Ovary (tissue), 9 donors: ENCODE results near the gene MAP1B. TPM values are rescaled to one million over a fixed set of nuclear protein-coding genes. Genes with fewer than 3 reads are reported as not detected.

Experiments
- DNase-seq, 5 donors: peaks; one replicate each; pipeline ENCODE4 v3.0.0-alpha.2; 2019 to 2020
- H3K27ac ChIP-seq, 2 donors: fragments of 200-600 bp; one replicate each; pipeline versions ENCODE4 v1.5.1 to v1.8.0; 2019 to 2022
- H3K27me3 ChIP-seq: fragments of 200-600 bp; one replicate; pipeline ENCODE4 v1.8.0; 2022
- H3K36me3 ChIP-seq: fragments of 200-600 bp; sonication (generic); one replicate; pipeline ENCODE4 v1.5.1; 2019
- H3K4me1 ChIP-seq: one replicate; pipeline ENCODE4 v1.8.1; 2013; ENCODE audit warnings: mild to moderate bottlenecking, moderate library complexity; ENCODE audit not compliant: insufficient read depth
- H3K4me3 ChIP-seq: fragments of 200-600 bp; sonication (generic); one replicate; pipeline ENCODE4 v1.5.1; 2017
- H3K9me3 ChIP-seq, 2 donors: fragments of 200-600 bp in 1 of 2; sonication (generic) in 1 of 2; one replicate each; pipeline versions ENCODE4 v1.5.1 to v1.8.1; 2013 to 2019; ENCODE audit warnings: mild to moderate bottlenecking in 1 of 2, moderate library complexity in 1 of 2
- EP300 ChIP-seq: sonication (generic); formaldehyde crosslinking; IDR thresholded peaks from one replicate; pipeline ENCODE4 v1.6.1; 2017; ENCODE audit warnings: antibody characterized with exemption
- POLR2A ChIP-seq: fragments of 450-650 bp; IDR thresholded peaks from one replicate; pipeline ENCODE4 v1.6.1; 2017; ENCODE audit warnings: antibody characterized with exemption, mild to moderate bottlenecking, moderate library complexity
- WGBS, 3 donors: extraction: QIAGEN DNeasy Blood & Tissue Kit in 1 of 3; methylation state at CpG; one replicate each; pipeline versions ENCODE4 v1.1.5 to v1.1.7; 2013 to 2017; 5-methylcytosine and 5-hydroxymethylcytosine counted together
- intact Hi-C, 4 donors: fragments of 100-400 bp; cut with DNase I; formaldehyde crosslinking; loops; one replicate each; pipeline versions ENCODE4 v1.11.0 to v1.15.1; 2022 to 2023
- polyA plus RNA-seq, 2 donors: library from polyadenylated mRNA; stranded (reverse); fragments of 200-250 nt in 1 of 2; fragments of 350-450 nt in 1 of 2; fragmentation: Illumina TruSeq in 1 of 2; extraction: RNeasy Lipid Tissue Mini Kit (QIAGEN cat#74804) in 1 of 2; gene quantifications; one replicate each; pipeline ENCODE4 v1.2.3, GENCODE V29; 2013 to 2014
- total RNA-seq, 7 donors: library from RNA; depleted of rRNA in 2 of 7; stranded (reverse); fragments of >200 nt in 2 of 7; fragmentation: NEBNext Ultra II Directional in 3 of 7; extraction: Animal tissue kit (Norgen Biotek cat#: 25700) in 3 of 7; gene quantifications; one replicate each; pipeline versions ENCODE4 v1.1.0 to v1.2.4, GENCODE V29; 2016 to 2023
- TF ChIP-seq, protein P1 (sequence below), 3 donors: fragments of 450-650 bp in 2 of 3; fragments of 200-600 bp in 1 of 3; IDR thresholded peaks; one replicate each; pipeline versions ENCODE4 v1.5.1 to v1.8.0; 2016 to 2022; ENCODE audit warnings: antibody characterized with exemption in 3 of 3, mild to moderate bottlenecking in 1 of 3
- donor health status: DM: no; HTN: no; CAD: no; lungs with moderate emphysema.
- donor health status: DM: no; HTN: no; CAD: no.
- donor health status: Bipolar disorder and iron deficiency.
- donor health status: DM: yes; HTN: yes; CAD: no.
- donor health status: DM: no; HTN: no; CAD: no.
- donor health status: DM: yes; HTN: yes; CAD: no.

The MAP1B gene
- total and polyA plus RNA-seq, 9 donors: 4.4 to 126 (median 47.7) TPM

DNA sequence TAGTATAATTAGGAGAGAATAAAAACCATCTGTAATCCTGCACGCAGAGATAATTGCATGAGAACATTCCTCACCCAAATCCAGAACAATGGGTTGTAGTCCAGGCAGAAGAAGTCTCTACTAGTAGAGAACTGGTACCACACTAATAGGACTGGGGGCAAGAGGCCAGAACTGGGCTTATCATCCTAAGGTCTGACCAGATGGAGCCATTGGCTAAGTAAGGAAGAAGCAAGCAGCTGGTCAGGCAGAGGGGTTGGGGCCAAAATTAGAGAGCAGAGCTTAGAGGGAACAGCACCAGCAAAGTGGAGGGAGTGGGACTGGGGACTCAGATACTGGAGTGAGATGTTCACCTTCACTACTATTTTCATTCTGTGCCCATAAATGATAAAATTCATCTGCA is 35.4 kb upstream of the MAP1B start:
- no peaks in the 10 kb centered on the region for H3K36me3 ChIP-seq
- TF ChIP-seq POLR2A: no peak
- TF ChIP-seq EP300: no peak
- TF ChIP-seq, protein P1, sequence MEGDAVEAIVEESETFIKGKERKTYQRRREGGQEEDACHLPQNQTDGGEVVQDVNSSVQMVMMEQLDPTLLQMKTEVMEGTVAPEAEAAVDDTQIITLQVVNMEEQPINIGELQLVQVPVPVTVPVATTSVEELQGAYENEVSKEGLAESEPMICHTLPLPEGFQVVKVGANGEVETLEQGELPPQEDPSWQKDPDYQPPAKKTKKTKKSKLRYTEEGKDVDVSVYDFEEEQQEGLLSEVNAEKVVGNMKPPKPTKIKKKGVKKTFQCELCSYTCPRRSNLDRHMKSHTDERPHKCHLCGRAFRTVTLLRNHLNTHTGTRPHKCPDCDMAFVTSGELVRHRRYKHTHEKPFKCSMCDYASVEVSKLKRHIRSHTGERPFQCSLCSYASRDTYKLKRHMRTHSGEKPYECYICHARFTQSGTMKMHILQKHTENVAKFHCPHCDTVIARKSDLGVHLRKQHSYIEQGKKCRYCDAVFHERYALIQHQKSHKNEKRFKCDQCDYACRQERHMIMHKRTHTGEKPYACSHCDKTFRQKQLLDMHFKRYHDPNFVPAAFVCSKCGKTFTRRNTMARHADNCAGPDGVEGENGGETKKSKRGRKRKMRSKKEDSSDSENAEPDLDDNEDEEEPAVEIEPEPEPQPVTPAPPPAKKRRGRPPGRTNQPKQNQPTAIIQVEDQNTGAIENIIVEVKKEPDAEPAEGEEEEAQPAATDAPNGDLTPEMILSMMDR (IDR thresholded peaks at IDR 0.05): no peak
- DNase-seq: no peak
- WGBS, 3 donors: 86 to 92% (median 87%) methylated on average over 1 of the region's 1 CpG
- H3K27me3 ChIP-seq: no peaks in the 10 kb centered on the region
- H3K4me1 ChIP-seq: no peaks in the 10 kb centered on the region
- H3K4me3 ChIP-seq: no peak overlapping the region
- intact Hi-C loops: no loop called here
- H3K27ac ChIP-seq: no peak overlapping the region
- no peaks in the 10 kb centered on the region for H3K9me3 ChIP-seq

DNA sequence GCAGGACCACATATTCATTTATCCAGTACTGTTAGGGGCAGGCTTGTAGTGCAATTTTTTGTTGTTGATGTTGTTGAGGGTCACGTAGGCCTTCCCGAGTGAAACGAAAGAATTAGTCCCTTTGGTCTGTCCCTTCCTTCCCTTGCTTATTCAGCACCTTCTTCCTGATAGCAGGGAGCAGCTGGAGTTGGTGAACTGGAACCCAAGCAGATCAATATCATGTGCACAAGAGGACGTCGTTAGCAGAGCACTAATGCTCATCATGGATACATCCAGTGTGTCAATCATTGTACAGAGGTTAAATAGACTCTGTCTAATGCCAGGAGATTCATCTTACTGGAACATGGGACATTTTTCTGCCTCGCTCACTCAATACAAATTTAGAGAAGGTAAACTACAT is 33.0 kb upstream of the MAP1B start:
- H3K36me3 ChIP-seq: no peaks in the 10 kb centered on the region
- TF ChIP-seq POLR2A (no peak), EP300 (no peak)
- TF ChIP-seq, protein P1 (IDR thresholded peaks at IDR 0.05): no peak
- WGBS, 3 donors: 72 to 77% (median 72%) methylated on average over 6 of the region's 6 CpGs
- H3K27ac ChIP-seq: no peak overlapping the region
- no peak overlapping the region for H3K4me3 ChIP-seq
- H3K27me3 ChIP-seq: no peaks in the 10 kb centered on the region
- DNase-seq: no peak
- no peaks in the 10 kb centered on the region for H3K9me3 ChIP-seq
- intact Hi-C loops: no loop called here
- no peaks in the 10 kb centered on the region for H3K4me1 ChIP-seq

DNA sequence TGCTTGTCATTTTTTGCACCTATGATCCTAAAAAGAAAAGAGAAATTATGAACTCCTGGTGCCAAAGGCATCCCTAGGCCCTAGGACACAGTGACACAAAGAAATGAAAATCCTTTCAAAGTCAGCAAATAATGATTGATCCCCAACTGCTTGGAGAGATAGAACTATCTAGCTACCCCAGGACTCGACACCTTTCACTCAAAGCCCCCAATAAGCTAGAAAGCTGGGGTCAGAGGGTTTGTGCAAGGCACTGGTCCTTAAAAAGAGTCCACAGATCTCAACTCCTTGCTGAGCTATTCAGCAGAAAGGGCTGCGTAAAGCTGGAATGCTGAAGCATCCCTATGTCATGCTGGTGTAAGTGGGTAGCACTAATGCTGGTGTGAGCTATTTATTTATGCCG is 31.8 kb upstream of the MAP1B start:
- 87 to 89% (median 89%) methylated on average over 3 of the region's 3 CpGs for WGBS, 3 donors

DNA sequence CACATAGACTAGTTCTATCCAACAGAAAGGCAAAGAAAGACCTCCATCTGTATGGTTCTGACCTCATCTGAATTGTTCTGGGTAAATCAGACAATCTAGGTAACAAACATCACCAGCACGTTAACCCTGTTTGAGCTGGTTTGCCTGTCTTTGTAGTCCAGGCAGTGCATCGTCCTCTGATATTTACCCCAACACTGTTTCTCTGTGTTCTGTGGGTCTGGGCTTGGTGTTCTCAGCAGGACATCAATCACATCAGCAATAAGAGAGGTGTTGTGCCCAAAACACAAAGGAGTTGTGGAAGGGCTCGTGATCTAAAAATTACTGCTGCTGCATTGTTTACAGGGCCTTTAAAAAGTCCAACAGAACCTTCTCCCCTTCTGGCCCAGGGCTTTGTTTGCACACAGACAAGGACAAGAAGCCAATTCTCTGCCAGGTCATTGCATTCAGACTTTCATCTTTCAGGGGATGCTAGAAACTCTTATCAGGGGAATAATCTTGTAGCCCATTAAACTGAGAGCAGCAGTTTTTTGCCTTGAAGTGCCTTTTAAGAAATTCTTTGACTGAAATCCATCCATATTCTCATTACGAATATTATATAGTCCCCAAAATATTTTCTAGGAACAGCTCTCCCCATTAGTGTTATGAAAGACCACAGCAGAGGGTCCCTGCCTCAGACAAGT is 30.5 kb upstream of the MAP1B start:
- H3K36me3 ChIP-seq: no peaks in the 10 kb centered on the region
- WGBS, 3 donors: 59 to 60% (median 60%) methylated on average over 4 of the region's 4 CpGs
- no peak for TF ChIP-seq POLR2A
- TF ChIP-seq, protein P1 (IDR thresholded peaks at IDR 0.05): no peak
- no peak for TF ChIP-seq EP300
- no peaks in the 10 kb centered on the region for H3K27me3 ChIP-seq
- DNase-seq: no peak
- intact Hi-C loops: no loop called here
- no peaks in the 10 kb centered on the region for H3K9me3 ChIP-seq
- no peak overlapping the region for H3K4me3 ChIP-seq
- no peaks in the 10 kb centered on the region for H3K4me1 ChIP-seq
- no peak overlapping the region for H3K27ac ChIP-seq

More for the DNA sequence above, 31.8 kb upstream of the MAP1B start:
- Histone ChIP-seq H3K4me1 (no peaks in the 10 kb centered on the region), H3K4me3 (no peak overlapping the region), H3K36me3 (no peaks in the 10 kb centered on the region), H3K27me3 (no peaks in the 10 kb centered on the region), H3K27ac (no peak overlapping the region), H3K9me3 (no peaks in the 10 kb centered on the region)
- intact Hi-C loops: no loop called here
- DNase-seq: no peak
- TF ChIP-seq POLR2A (no peak), EP300 (no peak)
- TF ChIP-seq, protein P1 (IDR thresholded peaks at IDR 0.05): no peak
